HG02884 (cell line): ENCODE measurements around the gene SMCP.

Experiments used
- ATAC-seq: cut with Tn5 transposase; IDR thresholded peaks from one replicate; pipeline ENCODE4 v1.9.1; 2021; ENCODE audit warnings: mild to moderate bottlenecking, moderate library complexity; ENCODE audit not compliant: unreplicated experiment

SMCP gene

DNA sequence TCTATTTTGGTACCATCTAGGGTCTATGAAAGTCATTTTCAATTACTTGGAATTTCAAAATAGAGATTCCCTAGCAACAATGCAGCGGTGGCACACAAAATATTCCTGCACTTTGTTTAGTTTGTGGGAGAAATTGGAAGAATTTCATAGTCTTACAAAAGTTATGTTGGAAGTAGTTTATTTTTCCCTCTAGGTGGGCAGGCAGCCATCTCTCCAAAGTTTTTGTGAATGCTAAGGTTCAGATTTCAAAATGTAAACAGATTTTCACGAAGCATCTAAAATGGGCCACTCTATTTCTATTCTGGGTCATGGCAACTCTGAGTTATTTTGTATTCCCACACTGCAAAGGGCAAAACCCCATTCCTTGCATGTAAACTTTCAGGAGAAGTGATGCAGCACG lies 8.0 kb downstream of the SMCP start:
- no peak for ATAC-seq

DNA sequence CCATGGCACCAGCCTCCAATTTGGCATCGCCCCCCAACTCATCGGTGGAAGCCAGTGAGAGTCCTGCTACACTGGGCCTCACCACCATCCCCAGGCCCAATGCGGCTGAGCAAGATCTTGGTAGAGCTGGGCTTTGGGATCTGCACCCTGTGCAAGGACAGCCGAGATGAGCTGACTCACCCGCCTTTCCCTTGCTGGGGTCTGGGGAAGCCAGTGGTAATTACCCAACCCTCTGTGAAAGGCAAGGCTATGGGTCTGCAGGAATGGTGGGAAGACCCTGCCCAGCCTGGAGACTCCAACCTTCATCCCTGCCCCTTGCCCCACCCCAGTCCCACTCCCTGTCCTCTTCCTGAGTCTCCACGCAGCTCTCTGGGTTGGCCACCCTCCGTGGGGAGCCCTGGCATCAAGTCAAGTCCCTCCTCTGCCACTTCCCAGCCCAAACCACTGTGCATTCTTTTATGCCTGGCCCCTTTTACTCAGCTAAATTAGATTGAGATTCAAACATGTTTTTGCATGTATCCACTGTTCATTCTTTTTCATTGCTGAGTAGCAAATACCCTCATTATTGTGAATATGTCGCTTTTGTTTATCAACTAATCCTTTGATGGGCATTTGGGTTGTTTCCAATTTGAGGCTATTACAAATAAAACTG lies 8.8 kb downstream of the SMCP start:
- no peak for ATAC-seq

DNA sequence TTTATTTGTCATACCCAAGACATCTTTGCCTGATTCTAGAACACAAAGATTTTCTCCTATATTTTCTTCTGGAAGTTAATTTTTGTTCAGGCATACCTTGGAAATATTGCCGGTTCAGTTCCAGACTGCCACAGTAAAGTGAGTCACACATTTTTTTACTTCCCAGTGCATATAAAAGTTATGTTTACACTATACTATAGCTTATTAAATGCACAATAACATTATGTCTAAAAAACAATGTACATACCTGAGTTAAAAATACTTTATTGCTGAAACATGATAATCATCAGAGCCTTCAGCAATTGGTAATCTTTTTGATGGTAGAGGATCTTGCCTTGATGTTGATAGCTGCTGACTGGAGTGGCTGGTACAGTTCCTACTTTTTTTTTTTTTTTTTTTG lies 10.0 kb downstream of the SMCP start:
- ATAC-seq, result no peak

DNA sequence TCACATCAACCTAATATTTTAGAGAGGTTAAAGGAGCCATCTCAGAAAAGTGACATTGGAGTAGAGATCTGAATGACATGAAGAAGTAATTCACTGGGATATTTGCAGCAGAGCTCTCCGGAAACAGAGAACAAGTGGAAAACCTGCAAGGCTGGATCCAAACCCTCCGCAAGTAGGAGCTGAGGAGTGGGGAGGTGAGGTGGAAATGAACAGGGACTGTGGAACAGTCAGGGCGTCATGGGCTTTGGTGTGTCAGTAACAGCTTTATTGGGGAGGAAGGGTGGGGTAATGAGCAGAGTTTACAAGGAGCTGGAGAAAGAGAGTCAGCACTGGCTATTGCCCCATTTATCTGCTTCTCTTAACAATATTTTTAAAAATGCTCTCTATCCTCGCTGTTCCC lies 20.9 kb downstream of the SMCP start:
- no peak for ATAC-seq

DNA sequence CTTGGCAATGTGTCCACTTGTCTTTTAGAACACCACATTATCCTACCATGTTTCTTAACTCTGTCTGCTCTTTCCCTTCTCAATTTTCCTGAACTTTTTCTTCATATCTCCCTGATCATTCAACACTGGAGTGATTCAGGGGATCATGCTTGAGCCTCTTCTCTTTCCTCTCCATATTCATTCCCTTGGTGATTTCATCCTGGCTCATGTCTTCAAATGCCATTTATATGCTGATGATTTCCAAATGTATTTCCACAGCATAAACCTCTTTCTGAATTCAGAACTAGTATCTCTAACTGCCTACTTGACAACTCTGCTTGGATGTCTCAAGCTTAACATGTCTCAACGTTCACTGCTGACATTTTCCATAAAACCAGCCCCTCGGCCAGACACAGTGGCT lies 21.8 kb downstream of the SMCP start:
- ATAC-seq, result no peak

DNA sequence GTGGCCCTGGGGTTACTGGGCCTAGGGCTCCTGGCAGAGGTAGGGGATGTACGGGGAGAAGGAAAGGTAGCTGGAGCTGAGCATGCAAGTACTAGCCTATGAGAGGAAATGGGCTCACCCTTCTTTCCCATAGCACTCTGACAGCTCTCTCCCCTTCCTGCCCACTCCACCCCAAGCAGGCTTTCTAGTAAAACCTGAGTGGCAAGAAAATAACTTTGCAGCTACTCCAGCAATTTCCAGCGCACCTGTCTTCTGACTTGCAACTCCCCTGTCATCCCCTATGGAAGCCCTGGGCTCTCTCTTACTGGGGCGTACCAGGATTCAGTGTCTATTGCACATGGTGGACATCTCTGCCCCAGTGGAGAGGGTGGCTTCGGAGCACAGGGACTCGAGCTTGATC lies 23.5 kb downstream of the SMCP start:
- ATAC-seq, result no peak

DNA sequence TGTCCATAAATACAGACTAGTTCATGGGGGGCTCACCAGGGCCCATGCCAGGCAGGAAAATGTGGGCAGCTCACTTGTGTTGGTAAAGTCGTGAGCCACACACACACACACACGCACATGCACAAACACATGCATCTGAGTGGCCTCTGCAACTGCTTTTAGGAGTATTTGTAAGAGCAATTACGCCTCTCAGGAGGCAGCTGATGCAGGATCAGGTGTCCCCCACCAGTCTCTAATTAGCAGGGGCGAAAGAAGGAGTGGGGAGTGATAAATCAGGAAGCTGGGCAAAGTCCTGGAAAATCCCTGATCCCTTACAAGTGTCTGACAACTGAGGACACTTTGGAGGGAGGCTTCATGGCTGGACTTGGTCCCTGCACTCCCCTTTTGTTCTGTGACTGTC lies 24.5 kb downstream of the SMCP start:
- ATAC-seq, result no peak

DNA sequence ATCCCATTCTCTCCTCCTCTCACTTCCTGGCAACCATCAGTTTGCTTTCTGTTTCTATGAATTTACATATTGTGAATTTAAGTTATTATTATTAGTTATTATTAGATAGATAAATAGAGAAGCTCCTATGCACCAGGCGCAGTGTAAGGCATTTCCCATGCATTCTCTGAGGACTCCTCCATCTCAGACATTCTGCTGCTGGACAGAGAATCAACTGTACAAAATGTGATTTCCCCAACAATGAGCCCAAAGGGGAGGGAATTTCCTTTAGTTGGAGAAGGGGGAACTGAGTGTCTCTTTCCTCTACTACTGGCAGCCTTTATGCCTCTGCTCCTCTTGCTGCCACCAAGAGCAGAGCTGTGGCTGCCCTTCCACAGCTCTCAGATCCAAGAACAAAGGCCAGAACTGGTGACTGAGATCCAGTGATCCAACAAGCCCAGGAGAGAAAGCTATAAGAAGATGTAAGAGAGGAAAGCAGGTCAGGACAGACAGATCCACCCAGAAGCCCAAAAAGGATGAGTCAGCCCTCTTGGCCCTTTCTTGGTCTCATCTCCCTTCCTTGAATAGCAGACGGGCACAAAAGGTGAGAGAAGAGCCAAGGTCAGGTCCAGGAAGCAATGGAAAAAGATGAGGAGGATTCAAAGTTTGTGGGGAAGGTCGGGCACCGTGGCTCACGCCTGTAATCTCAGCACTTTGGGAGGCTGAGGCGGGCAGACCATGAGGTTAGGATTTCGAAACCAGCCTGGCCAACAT lies 26.7 kb downstream of the SMCP start:
- no peak for ATAC-seq

DNA sequence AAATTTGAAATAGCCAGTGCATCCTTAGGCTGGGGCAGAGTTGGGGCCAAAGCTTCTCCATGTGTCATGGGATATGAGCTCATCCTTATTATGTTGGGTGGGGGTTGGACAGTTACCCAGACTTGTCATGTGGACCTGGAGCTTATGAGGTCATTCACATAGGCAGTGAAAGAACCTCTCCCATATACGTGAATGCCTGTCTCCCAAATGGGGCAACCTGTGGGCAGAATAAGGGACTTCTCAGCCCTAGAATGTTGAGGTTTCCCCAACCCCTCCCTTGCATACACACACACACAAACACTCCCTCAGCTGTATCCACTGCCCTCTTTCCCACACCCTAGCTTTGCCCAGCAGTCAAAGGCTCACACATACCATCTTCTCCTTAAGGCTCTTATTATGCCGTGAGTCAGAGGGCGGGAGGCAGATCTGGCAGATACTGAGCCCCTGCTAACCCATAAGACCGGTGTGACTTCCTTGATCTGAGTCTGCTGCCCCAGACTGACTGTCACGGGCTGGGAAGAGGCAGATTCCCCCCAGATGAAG lies 28.0 kb downstream of the SMCP start:
- ATAC-seq, result no peak

DNA sequence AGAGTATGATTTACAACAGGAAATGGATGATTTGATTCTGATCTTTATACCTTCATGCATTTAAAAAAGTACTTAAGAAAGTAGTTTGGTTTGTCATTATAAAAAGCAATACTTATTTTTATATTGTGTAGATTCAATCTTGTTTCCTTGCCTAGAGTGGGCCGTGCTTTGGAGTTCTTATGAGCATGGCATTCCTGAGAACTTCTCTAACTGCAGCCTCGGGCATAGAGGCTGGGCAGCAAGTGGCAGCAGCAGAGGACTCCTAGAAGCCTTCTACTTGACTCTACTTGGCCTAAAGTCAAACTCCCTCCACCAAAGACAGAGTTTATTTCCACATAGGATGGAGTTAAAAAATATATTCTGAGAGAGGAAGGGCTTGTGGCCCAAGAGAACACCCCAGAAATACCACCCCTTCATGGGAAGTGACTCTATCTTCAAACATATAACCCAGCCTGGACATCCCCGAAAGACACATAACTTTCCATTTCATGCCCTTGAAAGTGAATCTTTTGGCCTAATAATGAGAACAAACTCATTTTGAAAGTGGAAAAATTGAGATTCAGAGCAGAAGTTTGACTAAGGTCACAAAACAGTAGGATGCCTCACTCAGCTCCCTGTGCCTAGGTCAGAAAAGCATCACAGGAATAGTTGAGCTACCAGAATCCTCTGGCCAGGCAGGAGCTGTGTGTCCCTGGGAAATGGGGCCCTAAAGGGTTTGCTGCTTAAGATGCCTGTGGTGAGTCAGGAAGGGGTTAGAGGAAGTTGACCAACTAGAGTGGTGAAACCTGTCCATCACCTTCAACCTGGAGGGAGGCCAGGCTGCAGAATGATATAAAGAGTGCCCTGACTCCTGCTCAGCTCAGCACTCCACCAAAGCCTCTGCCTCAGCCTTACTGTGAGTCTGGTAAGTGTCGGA lies 29.8 kb downstream of the SMCP start, which contains the start of gene IVL:
Gene IVL, plus strand, starts transcription at position 861 of the 916 bp plus-strand sequence. CDS start 1,252 bp downstream, outside the sequence.
- no peak for ATAC-seq

DNA sequence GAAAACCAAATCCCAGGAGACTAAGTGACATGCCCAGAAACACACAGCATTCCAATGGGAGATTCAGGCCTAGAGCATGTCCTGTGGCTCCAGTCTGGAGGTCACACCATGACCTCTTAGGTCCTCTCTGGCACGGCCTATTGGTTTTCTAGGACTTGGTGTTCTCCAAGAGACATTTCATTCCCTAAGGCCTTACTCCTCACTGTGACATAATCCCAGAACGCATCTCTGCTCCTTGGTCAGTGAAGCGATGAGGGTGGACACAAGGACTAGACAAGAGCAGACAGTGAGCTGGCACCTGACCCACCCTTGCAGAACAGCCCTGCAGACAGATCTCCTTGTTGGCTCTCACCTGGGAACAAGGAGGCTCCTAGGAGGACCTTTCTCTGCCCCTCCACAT lies 31.1 kb downstream of the SMCP start:
- no peak for ATAC-seq

DNA sequence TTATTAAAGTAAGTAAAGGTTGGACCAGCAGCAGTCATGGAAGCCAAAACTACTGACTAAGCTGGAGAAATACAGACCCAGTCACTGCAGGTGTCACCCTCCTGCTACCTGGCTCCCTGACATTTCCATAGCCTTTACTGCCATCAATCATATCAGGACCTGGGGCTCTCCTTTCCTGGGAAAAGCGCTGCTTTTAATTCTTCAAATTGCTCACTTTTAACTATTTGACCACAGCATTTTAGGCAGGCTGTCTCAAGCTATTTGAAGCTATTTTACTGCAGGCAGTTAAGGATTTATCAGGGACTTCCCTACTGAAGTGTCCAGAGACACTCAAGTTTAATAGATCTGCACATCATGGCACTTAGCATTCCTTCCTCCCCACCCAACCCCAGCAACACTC lies 34.3 kb downstream of the SMCP start:
- no peak for ATAC-seq

DNA sequence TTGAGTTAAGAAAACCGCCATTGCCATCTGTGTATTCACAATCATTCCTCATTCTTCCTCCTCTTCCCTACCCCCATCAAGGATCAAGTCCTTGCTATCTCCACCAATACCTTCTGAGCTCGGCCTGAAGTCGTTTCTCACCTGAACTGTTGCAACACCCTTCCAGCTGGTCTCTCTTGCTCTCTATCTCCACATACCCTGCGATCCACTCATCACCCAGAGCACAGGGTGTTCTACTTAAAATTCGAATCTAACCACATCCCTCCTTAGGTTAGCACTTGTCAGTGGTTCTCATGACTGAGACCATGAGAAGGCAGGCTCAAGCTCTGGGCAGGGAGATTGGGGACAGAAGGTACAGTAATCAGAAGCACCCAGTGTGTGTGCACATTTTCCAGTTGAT lies 34.8 kb downstream of the SMCP start:
- no peak for ATAC-seq

DNA sequence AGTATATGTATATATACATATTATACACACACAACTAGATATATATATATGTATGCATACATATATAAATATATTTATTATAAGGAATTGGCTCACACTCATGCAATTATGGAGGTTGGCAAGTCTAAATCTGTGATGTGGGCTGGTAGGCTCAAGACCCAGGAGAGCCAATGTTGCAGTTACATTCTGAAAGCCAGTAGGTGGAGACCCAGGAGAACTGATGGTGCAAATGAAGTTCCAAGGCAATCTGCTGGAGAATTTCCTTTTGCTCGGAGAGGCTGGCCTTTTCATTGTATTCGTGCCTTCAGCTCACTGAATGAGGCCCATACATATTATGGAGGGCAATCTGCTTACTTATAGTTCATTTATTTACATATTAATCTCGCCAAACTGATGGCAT lies 39.7 kb downstream of the SMCP start:
- ATAC-seq, result no peak

DNA sequence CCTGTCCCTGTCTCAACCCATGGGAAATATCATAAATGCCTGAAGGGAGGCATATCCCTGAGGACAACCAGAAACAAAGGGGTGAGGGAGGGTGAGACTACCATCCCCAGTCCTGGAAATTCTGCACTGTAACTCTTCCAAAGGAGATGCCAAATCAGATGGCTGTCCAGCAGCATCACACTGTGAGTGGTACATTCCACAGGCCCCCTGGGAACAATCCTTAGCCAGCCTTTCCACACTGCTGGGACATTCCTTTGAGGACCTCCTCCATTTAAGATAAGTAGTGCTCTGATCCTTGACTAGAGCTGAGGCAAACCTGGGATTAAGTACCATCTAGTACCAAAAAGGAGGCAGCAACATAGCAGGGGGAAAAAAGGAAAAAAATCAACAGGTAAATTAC lies 40.9 kb downstream of the SMCP start:
- ATAC-seq, result no peak

DNA sequence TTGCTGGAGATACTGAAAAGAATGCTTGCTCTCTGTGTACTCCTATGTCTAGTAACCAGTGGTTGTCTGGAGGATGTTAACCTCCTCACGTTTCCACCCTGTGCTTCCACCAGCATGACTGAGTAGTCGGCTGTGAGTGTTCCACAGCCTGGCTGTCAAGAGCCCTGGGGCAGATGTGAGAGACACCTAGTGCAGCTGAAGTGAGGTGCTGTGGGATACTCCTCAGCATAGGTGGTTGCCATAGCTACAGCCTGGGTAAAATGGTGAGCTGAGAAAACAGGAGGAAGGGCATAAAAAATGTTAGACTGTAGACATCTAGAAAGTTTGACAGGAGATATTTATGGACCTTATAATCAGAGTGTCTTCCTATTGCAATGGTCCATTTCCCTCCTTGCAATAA lies 46.1 kb downstream of the SMCP start:
- no peak for ATAC-seq

DNA sequence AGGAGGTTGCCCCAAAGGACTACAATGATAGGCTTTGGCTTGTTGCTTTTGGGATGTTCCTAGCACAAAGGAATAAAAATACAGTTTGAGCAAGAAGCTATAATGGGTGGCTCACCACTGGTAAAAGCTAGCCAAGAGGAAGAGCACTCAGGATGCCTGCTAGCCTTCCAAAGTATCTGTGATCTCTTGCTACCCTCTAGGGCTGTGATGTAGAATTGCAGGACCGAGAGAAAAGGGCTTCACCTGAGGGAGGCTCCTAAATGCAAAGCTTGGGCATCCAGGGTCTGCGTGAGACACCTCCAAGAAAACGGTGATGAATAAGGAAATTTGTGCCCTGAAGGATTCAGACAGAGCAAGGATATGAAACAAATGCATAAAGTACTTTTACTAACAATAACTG lies 48.0 kb downstream of the SMCP start:
- no peak for ATAC-seq

DNA sequence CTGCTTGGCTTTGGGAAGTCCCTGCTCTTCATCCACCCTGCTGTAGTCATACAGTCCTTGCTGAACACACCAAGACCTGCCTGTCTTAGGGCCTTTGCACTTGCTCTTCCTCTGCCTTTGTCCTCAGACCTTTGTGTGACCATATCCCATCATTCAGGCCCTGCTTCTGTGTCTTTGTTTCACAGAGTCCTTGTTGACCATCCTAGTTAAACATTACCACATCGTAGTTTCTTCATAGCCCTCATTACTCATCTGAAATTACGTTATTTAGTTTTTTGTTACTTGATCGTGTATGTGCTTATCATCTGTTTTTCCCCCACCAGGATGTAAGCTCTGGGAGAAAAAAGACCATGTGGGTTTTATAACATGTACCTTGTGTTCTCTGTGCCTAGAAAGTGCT lies 50.5 kb downstream of the SMCP start:
- no peak for ATAC-seq

DNA sequence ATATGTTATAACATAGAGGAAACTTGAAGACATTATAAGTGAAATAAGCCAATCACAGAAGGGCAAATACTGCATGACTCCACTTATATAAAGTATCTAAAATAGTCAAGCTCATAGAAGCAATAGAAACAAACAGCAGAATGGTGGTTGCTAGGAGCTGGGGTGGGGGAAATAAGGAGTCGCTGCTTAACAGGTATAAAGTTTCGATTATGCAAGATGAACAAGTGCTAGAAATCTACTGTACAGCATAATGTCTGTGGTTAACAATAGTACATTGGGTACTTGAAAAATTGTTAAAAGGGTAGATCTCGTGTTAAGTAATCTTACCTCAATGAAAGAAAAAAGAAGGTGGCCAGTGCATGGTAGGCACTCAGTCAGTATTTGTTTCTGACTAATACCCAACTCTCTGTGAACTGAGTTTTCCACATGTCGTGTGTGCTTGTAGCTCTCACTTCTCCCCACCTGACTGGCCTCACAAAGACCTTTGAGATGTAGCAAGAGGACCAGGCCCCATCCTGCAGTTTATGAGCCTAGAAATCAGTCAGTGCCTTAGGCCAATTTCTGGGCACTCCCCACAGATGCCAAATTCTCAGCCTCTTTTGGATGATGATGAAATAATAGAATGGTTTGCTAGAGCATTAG lies 54.2 kb downstream of the SMCP start:
- ATAC-seq, result no peak

DNA sequence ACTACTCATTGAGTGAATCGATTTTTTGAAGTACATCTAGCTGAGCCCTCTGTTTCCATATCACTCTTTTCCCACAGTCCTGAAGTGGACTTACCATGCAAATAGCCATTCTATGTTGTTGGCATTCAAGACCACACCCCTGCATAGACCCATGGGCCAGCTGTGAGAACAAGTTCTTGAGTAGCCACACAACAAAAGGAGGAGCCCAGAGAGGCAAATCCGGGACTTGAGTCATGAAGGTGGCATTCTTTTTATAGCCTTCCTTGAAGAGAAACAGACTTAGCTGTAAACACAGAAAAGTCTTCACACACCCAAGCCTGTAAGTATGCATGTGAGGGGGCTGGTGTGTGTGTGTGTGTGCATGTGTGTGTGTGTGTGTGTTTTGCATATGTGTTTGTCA lies 55.1 kb downstream of the SMCP start:
- no peak for ATAC-seq
